ENCODE measurements around the gene KCNK3.
A peak's percentile ranks its signal among the peaks of the same experiment; 100 is the strongest.
"Not testable (repeated sequence)": the region's sequence is repeated elsewhere in the genome, so short reads cannot be mapped to it uniquely, and the experiment has no call there.

Gene KCNK3

GRCh38 chr2:26730549-26731344, 38.2 kb downstream of the KCNK3 start:
- DNase-seq (ENCODE audit: low read depth) = no peak

DNA sequence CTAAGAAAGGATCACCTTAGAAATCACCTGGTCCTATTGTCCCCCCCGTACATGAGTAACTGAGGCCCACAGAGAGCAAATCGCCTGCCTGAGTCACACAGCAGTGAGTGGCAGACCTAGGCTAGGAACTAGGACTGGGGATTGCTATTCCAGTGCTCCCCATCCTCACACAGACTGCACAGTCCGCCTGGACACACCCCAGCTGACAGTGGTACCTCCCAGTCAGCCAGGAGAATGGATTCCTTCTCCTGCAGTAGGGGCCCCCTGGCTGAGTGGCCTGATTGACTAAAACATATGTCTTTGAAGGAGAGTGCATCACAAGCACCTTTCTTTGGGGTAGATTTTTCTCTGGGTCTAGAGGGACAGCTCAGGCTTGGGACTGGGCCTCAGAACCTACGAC, 39.2 kb downstream of the KCNK3 start:
- DNase-seq (ENCODE audit: low read depth) = no peak

- no peak for DNase-seq (ENCODE audit: low read depth)
These were observed 39.9 kb downstream of the KCNK3 start for GRCh38 chr2:26732446-26732845.

- no peak for DNase-seq (ENCODE audit: low read depth)
These were observed 40.9 kb downstream of the KCNK3 start for GRCh38 chr2:26733413-26733812.

GRCh38 chr2:26735097-26735496, 42.6 kb downstream of the KCNK3 start:
- no peak for DNase-seq (ENCODE audit: low read depth)

GRCh38 chr2:26735883-26736588, 43.5 kb downstream of the KCNK3 start:
- no peak for DNase-seq (ENCODE audit: low read depth)

- no peak for DNase-seq (ENCODE audit: low read depth)
These were observed 44.7 kb downstream of the KCNK3 start for GRCh38 chr2:26737221-26737620.

DNA sequence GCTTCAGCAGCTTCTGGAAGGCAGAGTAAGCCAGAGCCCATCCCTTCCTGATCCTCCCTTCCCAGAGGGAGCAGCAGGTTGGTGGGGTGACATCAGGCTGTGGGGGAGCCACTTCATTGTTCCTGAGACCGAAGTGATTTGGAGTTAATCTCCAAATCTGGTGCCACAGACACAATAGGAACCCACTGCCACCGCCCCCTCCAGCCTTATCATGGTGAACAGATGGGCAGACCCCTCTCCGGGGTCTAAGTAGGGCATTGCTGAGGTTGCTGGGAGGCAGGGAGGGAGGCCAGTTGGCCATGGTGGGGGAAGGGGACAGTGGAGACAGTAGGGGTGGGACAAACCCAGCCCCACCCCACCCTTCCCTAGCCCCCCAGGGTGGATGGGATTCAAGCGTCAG, 46.0 kb downstream of the KCNK3 start:
- no peak for DNase-seq (ENCODE audit: low read depth)

DNA sequence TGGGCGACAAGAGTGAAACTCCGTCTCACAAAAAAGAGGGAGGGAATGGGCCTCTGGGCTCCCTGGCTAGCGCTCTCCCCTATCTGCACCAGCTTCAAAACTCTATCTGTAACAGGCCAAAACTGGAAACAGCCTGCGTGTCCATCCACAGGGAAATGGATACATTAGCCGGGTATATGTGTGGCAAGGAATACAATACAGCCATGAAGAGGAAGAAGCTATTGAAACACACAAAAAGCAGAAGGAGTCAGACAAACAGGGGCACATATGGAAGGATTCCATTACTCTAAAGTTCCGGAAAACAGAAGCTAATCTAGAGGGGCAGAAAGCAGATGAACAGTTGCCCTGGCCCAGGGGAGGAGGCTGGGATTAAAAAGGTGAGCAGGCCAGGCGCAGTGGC, 47.0 kb downstream of the KCNK3 start:
- no peak for DNase-seq (ENCODE audit: low read depth)

GRCh38 chr2:26740346-26740745, 47.8 kb downstream of the KCNK3 start:
- DNase-seq (ENCODE audit: low read depth) = no peak

DNA sequence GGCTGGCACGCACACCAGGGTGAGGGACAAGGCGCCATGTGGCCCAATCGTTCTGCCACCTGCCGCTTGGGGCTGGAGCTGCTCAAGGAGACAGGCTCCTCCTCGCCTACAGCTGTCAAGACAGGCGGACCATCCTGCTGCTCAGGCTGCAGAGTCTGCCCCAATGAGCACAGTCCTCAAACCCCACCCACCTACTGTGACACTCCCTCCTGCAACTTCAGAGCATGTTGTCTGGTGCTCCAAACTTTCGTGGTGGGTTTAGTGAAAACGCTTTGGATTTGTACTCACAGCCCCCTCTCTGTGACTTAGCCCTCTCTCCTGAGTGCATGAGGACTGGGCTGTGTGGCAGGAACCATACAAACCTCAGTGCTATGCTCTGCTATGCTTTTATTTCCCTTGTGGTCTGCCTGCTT, 48.4 kb downstream of the KCNK3 start:
- DNase-seq (ENCODE audit: low read depth) = no peak

GRCh38 chr2:26742048-26742770, 49.7 kb downstream of the KCNK3 start:
- DNase-seq (ENCODE audit: low read depth) = no peak

GRCh38 chr2:26743852-26744251, 51.3 kb downstream of the KCNK3 start:
- no peak for DNase-seq (ENCODE audit: low read depth)

DNA sequence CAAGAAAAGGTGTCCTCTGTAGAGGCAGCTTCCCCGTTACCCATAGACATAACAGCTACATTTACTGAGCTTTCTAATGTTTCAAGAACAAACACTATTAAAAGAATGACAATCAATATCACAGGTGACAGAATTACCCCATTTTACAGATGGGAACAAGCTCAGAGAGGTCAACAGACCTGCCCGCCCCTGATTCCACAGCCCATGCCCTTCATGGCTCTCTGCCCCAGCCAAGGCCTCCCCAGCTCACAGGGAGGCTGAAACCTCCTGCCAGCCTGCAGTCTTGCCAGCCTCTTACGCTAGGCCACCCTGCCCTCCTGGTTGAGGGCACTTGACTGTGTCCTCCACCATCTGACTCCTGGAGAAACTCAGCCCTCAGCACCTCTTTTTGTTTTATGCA, 52.4 kb downstream of the KCNK3 start:
- no peak for DNase-seq (ENCODE audit: low read depth)

DNA sequence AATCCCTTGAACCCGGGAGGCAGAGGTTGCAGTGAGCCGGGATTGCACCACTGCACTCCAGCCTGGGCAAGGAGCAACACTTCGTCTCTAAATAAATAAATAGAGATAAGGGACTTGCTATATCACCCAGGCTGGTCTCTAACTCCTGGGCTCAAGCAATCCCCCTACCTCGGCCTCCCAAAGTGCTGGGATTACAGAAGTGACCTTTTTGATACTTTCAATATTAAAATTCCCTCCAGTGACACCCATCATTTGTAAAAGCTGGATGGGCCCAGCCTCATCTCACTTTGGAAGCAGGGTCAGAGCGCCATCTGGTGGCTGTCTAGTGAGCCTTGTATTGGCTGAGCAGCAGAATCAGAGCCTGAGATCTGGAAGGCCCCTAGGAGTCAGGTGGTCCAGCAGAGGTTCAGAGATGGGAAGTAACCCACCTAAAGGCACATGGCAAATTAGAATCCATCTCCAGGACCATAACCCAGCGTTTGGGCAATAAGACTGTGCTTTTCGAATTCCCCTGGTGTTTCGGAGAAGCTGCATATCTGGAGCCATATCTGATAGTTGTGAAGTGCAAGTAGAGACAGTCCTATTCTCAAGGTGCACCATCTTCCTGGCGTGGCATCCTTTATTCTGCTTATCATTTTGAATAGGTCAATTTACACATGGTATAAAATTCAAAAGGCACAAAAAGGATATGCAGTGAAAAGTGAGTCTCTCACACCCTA, 53.2 kb downstream of the KCNK3 start:
- peak; percentile 62 for DNase-seq (ENCODE audit: low read depth)

- DNase-seq (ENCODE audit: low read depth) = no peak
These were observed 54.4 kb downstream of the KCNK3 start for GRCh38 chr2:26746934-26747333.

DNA sequence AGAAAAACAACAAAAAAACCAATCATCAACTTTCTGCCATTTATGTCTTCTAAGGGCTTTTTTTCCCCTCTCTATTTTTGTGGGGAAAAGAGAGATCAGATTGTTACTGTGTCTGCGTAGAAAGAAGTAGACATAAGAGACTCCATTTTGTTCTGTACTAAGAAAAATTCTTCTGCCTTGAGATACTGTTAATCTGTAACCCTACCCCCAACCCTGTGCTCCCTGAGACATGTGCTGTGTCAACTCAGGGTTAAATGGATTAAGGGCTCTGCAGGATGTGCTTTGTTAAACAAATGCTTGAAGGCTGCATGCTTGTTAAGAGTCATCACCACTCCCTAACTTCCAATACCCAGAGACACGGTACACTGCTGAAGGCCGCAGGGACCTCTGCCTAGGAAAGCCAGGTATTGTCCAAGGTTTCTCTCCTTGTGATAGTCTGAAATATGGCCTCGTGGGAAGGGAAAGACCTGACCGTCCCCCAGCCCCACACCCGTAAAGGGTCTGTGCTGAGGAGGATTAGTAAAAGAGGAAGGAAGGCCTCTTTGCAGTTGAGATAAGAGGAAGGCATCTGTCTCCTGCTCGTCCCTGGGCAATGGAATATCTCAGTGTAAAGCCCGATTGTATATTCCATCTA, 57.4 kb downstream of the KCNK3 start:
- not testable (repeated sequence) for DNase-seq (ENCODE audit: low read depth)

- DNase-seq (ENCODE audit: low read depth) = not testable (repeated sequence)
These were observed 57.9 kb downstream of the KCNK3 start for GRCh38 chr2:26750467-26750866.

DNA sequence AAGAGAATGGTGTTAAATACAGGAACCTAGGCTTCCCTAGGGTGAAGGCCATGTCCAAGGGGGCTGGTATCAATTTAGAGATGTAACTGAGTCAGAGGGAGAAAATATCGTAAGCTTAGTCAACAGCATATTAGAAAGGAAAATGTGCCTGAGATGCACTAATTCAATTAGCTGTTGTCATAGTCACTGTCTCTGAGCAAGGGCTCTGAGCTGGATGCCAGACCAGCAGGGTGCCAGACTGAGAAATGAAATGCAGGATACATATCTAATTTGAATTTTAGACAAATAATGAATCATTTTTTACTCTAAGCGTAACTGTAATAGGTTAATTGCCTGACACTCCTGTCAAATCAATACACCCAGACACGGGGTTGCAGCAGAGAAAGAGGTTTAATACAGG, 60.1 kb downstream of the KCNK3 start:
- no peak for DNase-seq (ENCODE audit: low read depth)

GRCh38 chr2:26754539-26754938, 62.0 kb downstream of the KCNK3 start:
- DNase-seq (ENCODE audit: low read depth) = no peak

DNA sequence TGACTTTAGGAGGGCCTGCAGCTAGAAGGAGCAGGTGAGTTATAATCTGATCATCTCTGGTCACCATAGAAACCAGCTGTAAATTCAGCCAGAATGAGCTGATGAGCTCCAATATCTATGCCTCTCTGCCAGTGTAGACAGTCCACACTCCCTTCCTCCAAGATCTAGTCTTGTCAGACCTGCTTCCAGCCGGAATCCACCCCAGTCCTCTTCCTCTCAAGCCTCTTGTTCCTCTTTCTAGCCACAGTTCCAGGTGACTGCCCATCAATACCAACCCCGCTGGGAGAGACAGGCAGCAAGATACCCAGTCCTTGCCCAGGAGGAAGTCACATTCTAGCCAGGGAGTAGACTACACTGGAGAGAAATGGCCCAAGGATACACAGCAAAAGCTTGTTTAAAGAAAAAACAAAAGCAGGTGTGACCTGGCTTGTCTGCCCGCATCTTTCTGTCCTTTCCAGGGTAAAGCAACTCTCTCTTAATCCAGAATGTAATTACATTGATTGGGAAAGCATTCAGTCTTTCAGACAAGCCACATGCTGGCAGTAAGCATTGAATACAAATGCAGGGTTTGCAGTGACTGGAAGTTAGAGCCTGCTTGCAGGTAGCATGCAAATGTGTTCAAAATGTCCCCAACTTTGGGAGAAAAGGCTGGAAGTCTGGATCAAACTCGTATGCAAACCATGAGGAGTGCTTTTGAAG, 62.6 kb downstream of the KCNK3 start:
- DNase-seq (ENCODE audit: low read depth) = no peak

All from T follicular helper cell (primary cell).